Middle frontal gyrus (tissue), 1 donor: ENCODE data around the gene CD163L1.
A peak's percentile ranks its signal among the peaks of the same experiment; 100 is the strongest.
"Not testable (repeated sequence)": the region's sequence is repeated elsewhere in the genome, so short reads cannot be mapped to it uniquely, and the experiment has no call there.

Experiments
- DNase-seq: peaks from one replicate; pipeline ENCODE4 v3.0.0-alpha.2; 2015; ENCODE audit warnings: low spot score; ENCODE audit errors: extremely low spot score

The CD163L1 gene

DNA sequence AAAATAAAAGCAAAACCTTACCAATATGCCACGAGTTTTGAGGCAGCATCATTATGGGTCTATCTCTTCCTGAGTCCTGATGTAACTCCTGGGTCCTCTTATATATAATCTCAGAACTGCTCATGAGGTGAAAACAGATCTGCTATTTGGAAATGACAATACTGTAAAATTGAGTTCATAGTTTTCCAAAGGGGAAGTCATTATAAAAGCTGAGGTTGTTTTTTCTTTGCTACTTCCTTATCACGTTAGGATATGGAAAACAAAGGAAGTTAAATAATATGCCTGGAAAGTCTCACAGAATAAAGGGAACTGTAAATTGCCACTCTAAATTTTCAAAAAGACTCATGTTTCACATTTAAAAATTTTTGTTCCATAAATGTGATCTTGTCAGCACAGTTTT, at the start of gene CD163L1:
TSS of gene CD163L1 (minus strand) at position 78 of the 400 bp plus-strand sequence. CDS start at position 52, 26 bp downstream.
- DNase-seq, result no peak

GRCh38 chr12:7493006-7493405, 49.1 kb upstream of the CD163L1 start:
- no peak for DNase-seq

DNA sequence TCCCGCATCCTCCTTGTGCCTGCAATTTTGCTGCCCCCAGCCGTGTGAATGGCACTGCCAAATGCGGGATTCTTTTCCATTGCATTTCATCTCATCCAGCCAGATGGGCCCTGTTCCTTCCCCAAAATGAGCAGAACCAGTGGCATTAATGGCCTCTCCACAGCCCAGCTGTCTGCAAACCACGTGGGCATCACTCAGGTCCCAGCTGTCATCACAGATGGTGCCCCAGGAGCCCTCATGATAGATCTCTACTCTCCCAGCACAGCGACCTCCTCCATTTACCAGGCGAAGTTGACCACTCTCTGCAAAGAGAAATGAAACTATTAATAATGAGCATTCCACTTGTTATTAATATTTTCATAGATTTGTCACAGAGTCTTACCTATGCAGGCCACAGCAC, 42.6 kb upstream of the CD163L1 start:
- DNase-seq, result no peak

DNA sequence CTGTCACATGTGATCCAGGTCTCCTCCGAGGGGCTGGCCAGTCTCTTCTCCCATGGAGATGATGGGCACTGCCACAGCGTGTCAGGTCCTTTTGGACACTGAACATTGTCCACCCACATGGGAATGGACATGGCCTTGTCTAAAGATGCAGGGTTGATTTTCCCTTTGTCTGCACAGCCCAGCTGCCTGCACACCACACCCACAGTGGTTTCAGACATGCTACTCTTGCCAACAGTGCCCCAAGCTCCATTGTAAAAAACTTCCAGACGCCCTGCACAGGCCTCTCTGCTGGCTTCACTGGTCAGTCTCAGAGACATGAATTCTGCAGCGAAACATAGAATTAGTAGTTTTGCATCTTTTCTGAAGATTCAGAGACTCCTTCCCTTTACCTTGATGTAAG, 41.1 kb upstream of the CD163L1 start:
- DNase-seq, result no peak

- no peak for DNase-seq
Observed at GRCh38 chr12:7483343-7483742, 39.4 kb upstream of the CD163L1 start.

GRCh38 chr12:7479771-7480170, 35.8 kb upstream of the CD163L1 start:
- DNase-seq, result no peak

DNA sequence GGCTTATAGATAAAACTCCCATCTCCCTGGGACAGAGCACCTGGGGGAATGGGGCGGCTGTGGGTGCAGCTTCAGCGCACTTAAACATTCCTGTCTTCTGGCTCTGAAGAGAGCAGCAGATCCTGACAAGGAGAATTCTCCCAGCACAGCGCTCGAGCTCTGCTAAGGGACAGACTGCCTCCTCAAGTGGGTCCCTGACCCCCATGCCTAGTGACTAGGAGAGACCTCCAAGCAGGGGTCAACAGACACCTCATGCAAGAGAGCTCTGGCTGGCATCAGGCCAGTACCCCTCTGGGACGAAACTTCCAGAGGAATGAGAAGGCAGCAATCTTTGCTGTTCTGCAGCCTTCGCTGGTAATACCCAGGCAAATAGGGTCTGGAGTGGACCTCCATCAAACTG, 28.1 kb upstream of the CD163L1 start:
- no peak for DNase-seq

DNA sequence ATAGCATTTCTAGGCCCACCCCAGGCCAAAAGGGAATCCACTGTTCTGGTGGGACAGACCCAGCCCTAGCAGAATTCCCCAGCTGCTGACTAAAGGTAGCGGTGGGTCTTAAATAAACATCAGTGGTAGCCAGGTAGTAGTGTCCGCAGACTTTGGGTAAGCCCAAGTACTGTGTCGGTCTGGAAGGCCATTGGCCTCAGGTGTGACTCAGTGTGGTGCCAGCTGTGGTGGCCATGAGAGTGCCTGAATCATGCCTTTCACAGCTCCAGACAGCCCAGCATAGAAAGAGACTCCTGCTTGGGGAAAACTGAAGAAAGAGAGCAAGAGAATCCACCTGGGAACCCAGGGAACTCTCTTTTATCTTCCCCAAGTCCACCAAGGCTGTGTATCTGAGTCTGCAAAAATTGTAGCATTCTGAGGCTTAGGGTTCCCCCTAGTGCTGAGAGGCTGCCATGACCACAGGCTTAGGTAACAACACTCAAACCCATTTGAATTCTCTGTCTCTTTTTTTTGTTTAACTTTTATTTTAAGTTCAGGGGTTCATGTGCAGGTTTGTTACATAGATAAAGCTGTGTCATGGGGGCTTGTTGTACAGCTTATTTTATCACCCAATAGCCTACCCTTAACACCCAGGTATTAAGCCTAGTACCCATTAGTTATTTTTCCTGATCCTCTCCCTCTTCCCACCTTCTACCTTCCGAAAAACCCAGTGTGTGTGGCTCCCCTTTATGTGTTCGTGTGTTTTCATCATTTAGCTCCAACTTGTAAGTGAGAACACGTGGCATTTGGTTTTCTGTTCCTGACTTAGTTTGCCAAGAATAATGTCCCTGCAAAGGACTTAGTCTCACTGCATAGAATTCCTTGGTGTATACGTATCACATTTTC, 16.7 kb upstream of the CD163L1 start:
- peak; percentile 40 for DNase-seq

DNA sequence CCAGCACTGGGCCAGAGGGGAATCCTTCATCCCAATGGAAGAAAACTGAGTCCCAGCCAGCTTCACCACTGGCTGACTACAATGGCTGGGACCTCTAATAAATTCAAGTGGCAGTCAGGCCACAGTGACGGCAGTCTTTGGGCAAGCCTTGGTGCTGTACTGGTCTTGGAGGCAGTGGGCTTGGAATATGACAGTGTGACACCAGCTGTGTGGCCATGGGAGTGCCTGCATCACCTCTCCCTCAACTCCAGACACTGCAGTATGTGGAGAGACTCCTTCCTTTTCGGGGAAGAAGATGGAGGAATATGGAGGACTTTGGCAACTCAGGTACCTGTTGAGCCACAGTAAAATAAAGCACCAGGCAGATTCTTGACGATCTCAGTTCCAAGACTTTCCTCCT, 16.0 kb upstream of the CD163L1 start:
- no peak for DNase-seq

- DNase-seq, result no peak
Observed at GRCh38 chr12:7451756-7452155, 7.8 kb upstream of the CD163L1 start.

- DNase-seq, result no peak
Observed at GRCh38 chr12:7450667-7451066, 6.7 kb upstream of the CD163L1 start.

DNA sequence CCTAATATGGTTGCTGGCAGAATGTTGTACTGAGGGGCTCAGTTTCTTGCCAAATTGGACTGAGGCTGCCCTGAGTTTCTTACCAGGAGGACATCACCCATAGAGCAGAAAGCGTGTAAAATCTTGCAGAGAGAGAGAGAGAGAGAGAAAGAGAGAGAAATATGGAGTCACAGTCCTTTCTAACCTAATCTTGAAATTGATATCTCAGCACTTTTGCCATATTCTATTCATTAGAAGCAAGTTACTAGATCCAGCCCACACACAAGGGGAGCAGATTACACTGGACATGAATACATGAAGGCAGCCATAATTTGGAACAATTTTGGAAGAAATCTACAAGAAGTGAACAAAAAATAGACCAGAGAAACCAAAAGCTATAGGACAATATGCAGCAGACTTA, 4.1 kb upstream of the CD163L1 start:
- no peak for DNase-seq

DNA sequence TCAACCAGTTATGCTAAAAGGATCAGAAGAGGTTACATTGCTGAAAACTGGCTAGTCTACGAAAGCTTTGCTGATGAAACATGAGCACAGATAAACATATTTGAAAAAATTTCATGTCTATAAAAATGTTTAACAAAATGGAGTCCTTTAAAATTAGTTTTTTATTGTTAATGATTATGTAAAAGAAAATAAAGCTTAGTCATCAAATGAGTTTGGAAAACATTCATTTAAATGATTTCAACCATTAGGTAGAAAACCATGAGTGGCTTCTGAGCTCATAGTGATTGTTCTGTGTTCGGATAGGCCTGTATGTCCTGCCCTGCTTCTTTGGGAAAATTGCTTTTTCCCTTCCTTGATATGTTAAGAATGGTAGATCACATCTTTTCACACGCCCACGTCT, 584 bp upstream of the CD163L1 start:
- no peak for DNase-seq

DNA sequence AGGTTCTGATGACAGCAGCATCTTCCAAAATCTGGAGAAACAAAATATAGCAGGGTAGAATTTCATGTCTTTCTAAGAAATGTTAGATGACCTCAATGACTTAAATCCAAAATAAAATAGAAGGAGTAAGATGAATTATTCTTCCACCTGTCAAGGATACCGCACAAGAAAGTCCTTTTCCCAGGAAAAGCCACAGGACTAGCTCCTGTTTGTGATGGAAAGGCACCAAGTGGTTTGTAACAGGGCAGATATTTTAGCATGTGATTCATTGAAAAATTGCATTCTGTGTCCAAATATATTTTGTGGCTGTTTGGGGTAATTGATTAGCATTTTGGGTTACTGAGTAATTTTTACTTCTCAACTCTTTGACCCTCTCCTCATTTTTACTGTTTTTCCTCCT, 2.7 kb downstream of the CD163L1 start:
- DNase-seq, result no peak

- DNase-seq, result no peak
Observed at GRCh38 chr12:7439579-7440505, 4.1 kb downstream of the CD163L1 start.

DNA sequence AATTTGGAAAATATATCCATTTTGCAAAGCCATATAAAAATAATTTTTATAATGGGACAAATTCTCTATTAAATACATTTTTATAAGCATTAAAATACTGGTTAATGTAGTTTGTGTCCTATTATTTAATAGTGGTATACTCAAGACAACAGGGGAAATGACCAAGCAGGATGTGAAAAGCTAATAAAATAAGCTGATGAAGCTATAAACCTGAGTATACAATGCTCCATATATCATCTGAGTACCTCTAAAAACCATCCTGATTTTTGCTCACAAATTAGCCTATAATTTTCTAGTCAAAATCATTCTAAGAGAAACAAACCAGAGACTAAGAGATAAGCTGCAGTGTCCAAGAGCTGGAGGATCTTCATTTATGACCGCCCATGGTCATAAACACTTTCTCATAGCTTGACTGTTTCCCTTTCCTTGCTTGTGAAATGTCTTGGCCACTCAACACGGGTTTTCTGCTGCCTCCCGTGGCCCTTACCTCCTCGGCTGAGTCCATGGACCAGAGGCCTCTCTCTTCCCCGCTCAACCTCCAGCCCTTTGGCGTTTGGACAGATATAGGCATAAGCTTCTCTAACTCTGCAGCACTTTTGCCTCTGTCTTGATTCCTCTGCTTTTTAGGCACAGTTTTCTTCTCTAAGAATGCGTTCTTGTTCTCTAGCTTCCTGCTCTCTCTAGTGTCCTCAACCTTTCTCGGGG, 5.5 kb downstream of the CD163L1 start:
- not testable (repeated sequence) for DNase-seq

- DNase-seq, result not testable (repeated sequence)
Observed at GRCh38 chr12:7437494-7437893, 6.5 kb downstream of the CD163L1 start.

- no peak for DNase-seq
Observed at GRCh38 chr12:7434670-7435069, 9.3 kb downstream of the CD163L1 start.

GRCh38 chr12:7433276-7433822, 10.6 kb downstream of the CD163L1 start:
- no peak for DNase-seq

GRCh38 chr12:7431993-7432685, 11.8 kb downstream of the CD163L1 start:
- no peak for DNase-seq

DNA sequence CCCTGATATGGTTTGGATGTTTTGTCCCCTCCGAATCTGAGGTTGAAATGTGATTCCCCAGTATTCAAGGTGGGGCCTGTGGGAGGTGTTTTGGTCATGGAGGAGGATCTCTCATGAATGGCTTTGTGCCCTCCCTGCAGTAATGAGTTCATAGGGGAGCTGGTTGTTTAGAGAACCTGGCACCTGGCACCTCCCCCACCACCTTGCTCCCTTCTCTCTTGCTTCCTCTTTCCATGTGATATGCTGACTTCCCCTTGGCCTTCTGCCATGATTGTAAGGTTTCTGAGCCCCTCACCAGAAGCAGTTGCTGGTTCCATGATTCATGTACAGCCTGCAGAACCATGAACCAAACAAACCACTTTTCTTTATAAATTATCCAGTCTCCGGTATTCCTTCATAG, 32.6 kb downstream of the CD163L1 start:
- no peak for DNase-seq
